Measurements from ENCODE around the gene ANKRD28. TPM values are rescaled to one million over a fixed set of nuclear protein-coding genes. Genes with fewer than 3 reads are reported as not detected.

The ANKRD28 gene
- total and polyA plus RNA-seq, 2 of the 8 experiments (the other 6 are each of a cell fraction or from before 2014, with no cell fraction given), result 39.1 to 61.7 TPM

DNA sequence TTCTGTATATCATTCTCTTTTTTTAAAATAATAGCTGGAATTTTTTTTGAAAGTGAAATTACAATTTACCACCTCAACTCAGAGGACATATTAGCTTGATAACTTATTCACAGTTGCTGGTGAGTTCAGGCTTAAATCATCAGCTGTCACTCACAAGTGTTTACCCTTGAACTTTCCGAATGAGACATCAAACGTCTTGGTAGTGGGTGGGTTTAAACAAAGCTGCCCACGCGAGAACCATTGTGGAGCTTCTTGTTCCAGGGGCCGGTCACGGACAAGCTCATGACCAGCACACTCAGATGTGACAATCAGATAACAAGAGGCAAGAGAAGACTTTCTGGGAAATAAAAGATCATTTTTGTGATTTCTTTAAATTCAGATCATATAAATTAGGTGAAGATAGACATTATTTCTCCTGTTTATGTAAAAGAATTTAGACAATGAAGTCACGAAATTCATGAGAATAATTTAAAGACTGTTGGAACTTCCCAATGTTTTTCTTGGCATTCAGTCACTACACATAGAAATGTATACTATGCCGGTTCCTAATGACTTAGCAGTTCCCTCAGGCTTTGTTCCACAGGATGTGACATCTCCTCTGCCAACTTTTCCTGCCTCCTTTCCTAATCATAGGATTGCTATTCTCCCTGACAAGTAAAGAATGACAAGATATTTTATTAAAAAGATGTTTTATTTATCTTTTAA lies 167.0 kb downstream of the ANKRD28 start (continued):
- no peak for TF ChIP-seq CHD7 (IDR thresholded peaks at IDR 0.05; ENCODE audit: insufficient replicate concordance, low read length)
- TF ChIP-seq ATF2 (IDR thresholded peaks at IDR 0.05; ENCODE audit: low read length), result no peak
